IMR-90 (cell line): Measurements from ENCODE around the gene AURKA. TPM values are rescaled to one million over a fixed set of nuclear protein-coding genes. Genes with fewer than 3 reads are reported as not detected.

Source experiments
- ATAC-seq: fragments of 200-7000 bp; cut with Tn5 transposase; 2 replicates; pipeline ENCODE4 v1.9.1; 2020; ENCODE audit warnings: low read depth, mild to moderate bottlenecking, moderate library complexity
- BruUV-seq: library from RNA; stranded (reverse); fragments of 400-500 nt; replicated peaks from 2 replicates; lab custom pipeline; 2021; lab: Mats Ljungman, UMichigan
- CTCF ChIA-PET: fragments of 300-600 bp; formaldehyde crosslinking; extraction: SDS; loops from one replicate; lab custom pipeline; 2021; ENCODE audit warnings: antibody characterized with exemption; lab: Yijun Ruan, JAX
- POLR2A ChIA-PET: fragments of 300-600 bp; sonication (Branson Sonifier 250); formaldehyde crosslinking; loops from one replicate; lab custom pipeline; 2022; ENCODE audit warnings: antibody characterized with exemption; ENCODE audit not compliant: unreplicated experiment; lab: Charles Lee
- DNase-seq: peaks from one replicate; pipeline ENCODE4 v3.0.0; 2013
- H2AFZ ChIP-seq: replicated peaks from 2 replicates; pipeline ENCODE3; 2013; ENCODE audit warnings: low read length, mild to moderate bottlenecking; ENCODE audit not compliant: poor library complexity
- H2AK5ac ChIP-seq: 2 replicates; pipeline ENCODE4 v1.6.1; 2013; ENCODE audit warnings: low read depth, low read length, inconsistent platforms
- H2AK9ac ChIP-seq: replicated peaks from 2 replicates; pipeline ENCODE3; 2013; ENCODE audit warnings: mild to moderate bottlenecking, low read depth, low read length, moderate library complexity; ENCODE audit not compliant: poor library complexity
- H2BK120ac ChIP-seq: 2 replicates; pipeline ENCODE4 v1.6.1; 2013; ENCODE audit warnings: low read depth, low read length, inconsistent platforms
- H2BK15ac ChIP-seq: 3 replicates; pipeline ENCODE4 v1.6.1; 2013; ENCODE audit warnings: low read depth, low read length, inconsistent platforms
- H2BK20ac ChIP-seq: 2 replicates; pipeline ENCODE4 v1.6.1; 2013; ENCODE audit warnings: low read depth, mild to moderate bottlenecking, inconsistent platforms, low read length, moderate library complexity
- H2BK5ac ChIP-seq: 2 replicates; pipeline ENCODE4 v1.6.1; 2013; ENCODE audit warnings: mild to moderate bottlenecking, low read depth, low read length, inconsistent platforms; ENCODE audit not compliant: poor library complexity, severe bottlenecking
- H3K14ac ChIP-seq: replicated peaks from 2 replicates; pipeline ENCODE4 v1.6.1; 2013; ENCODE audit warnings: low read depth, low read length, inconsistent platforms
- H3K18ac ChIP-seq: 2 replicates; pipeline ENCODE4 v1.6.1; 2013; ENCODE audit warnings: low read depth, low read length, control low read depth
- H3K23ac ChIP-seq: 2 replicates; pipeline ENCODE4 v1.6.1; 2013; ENCODE audit warnings: low read depth, low read length, inconsistent platforms
- H3K27ac ChIP-seq: 2 replicates; pipeline ENCODE4 v1.5.1; 2013; ENCODE audit warnings: mild to moderate bottlenecking, control low read depth, low read length; ENCODE audit not compliant: insufficient read depth
- H3K27me3 ChIP-seq: 2 replicates; pipeline ENCODE4 v1.6.1; 2013; ENCODE audit warnings: low read length; ENCODE audit not compliant: control insufficient read depth, insufficient read depth
- H3K36me3 ChIP-seq: 2 replicates; pipeline ENCODE4 v1.6.1; 2013; ENCODE audit warnings: low read length, mixed read lengths; ENCODE audit not compliant: control insufficient read depth, insufficient read depth
- H3K4ac ChIP-seq: 2 replicates; pipeline ENCODE4 v1.6.1; 2013; ENCODE audit warnings: low read depth, low read length, inconsistent platforms
- H3K4me1 ChIP-seq: 2 replicates; pipeline ENCODE4 v1.6.1; 2013; ENCODE audit warnings: low read length, mixed read lengths; ENCODE audit not compliant: control insufficient read depth, insufficient read depth
- H3K4me2 ChIP-seq: 2 replicates; pipeline ENCODE4 v1.6.1; 2013; ENCODE audit warnings: low read depth, mild to moderate bottlenecking, control low read depth, low read length, moderate library complexity
- H3K4me3 ChIP-seq: 2 replicates; pipeline ENCODE4 v1.5.1; 2013; ENCODE audit warnings: low read depth, mild to moderate bottlenecking, control low read depth, low read length, moderate library complexity; ENCODE audit not compliant: insufficient read depth
- H3K56ac ChIP-seq: 2 replicates; pipeline ENCODE4 v1.6.1; 2013; ENCODE audit warnings: low read length, inconsistent platforms; ENCODE audit not compliant: insufficient read depth; ENCODE audit errors: extremely low read depth
- H3K79me1 ChIP-seq, 2 experiments: 2 replicates each; pipeline ENCODE4 v1.6.1; 2013; ENCODE audit warnings: low read length in 2 of 2, inconsistent platforms in 1 of 2, low read depth in 1 of 2
- H3K9ac ChIP-seq: 2 replicates; pipeline ENCODE4 v1.6.1; 2013; ENCODE audit warnings: low read depth, low read length, control low read depth
- H3K9me1 ChIP-seq: 2 replicates; pipeline ENCODE4 v1.6.1; 2013; ENCODE audit warnings: low read length, inconsistent platforms; ENCODE audit not compliant: insufficient read depth
- H3K9me3 ChIP-seq: 2 replicates; pipeline ENCODE4 v1.6.1; 2013; ENCODE audit warnings: low read length; ENCODE audit not compliant: control insufficient read depth, insufficient read depth
- H4K20me1 ChIP-seq: 2 replicates; pipeline ENCODE4 v1.6.1; 2013; ENCODE audit warnings: low read length, inconsistent platforms; ENCODE audit not compliant: insufficient read depth
- H4K5ac ChIP-seq: 2 replicates; pipeline ENCODE4 v1.6.1; 2013; ENCODE audit warnings: mild to moderate bottlenecking, low read depth, low read length, control low read depth
- H4K8ac ChIP-seq, 2 experiments: 2 replicates each; pipeline ENCODE4 v1.6.1; 2013; ENCODE audit warnings: low read depth in 2 of 2, low read length in 2 of 2, control low read depth in 1 of 2, inconsistent platforms in 1 of 2
- H4K91ac ChIP-seq: 2 replicates; pipeline ENCODE4 v1.6.1; 2013; ENCODE audit warnings: low read depth, low read length, inconsistent platforms; ENCODE audit not compliant: insufficient read depth
- BHLHE40 ChIP-seq: fragments of 150-350 bp; IDR thresholded peaks from 2 replicates; pipeline ENCODE4 v1.6.1; 2016; ENCODE audit warnings: mild to moderate bottlenecking, low read depth, low read length
- CHD1 ChIP-seq: IDR thresholded peaks from 2 replicates; pipeline ENCODE4 v1.6.1; 2012; ENCODE audit warnings: low read depth, low read length, improper control_type of control experiment
- MAZ ChIP-seq: IDR thresholded peaks from 2 replicates; pipeline ENCODE4 v1.6.1; 2012; ENCODE audit warnings: low read depth, mild to moderate bottlenecking, low read length, improper control_type of control experiment, moderate library complexity, borderline replicate concordance
- NFE2L2 ChIP-seq: fragments of 150-350 bp; IDR thresholded peaks from 2 replicates; pipeline ENCODE4 v1.6.1; 2016; ENCODE audit warnings: low read depth, mild to moderate bottlenecking, low read length
- POLR2A ChIP-seq: IDR thresholded peaks from 2 replicates; pipeline ENCODE4 v1.6.1; 2012; ENCODE audit warnings: mild to moderate bottlenecking, low read depth, low read length
- RAD21 ChIP-seq: IDR thresholded peaks from 2 replicates; pipeline ENCODE4 v1.6.1; 2012; ENCODE audit warnings: low read length, improper control_type of control experiment
- RCOR1 ChIP-seq: IDR thresholded peaks from 2 replicates; pipeline ENCODE4 v1.6.1; 2012; ENCODE audit warnings: mild to moderate bottlenecking, low read length, improper control_type of control experiment; ENCODE audit not compliant: insufficient replicate concordance
- RFX5 ChIP-seq: IDR thresholded peaks from 2 replicates; pipeline ENCODE4 v1.8.0; 2012; ENCODE audit warnings: low read depth, mild to moderate bottlenecking, low read length, moderate library complexity
- SMC3 ChIP-seq: fragments of 150-350 bp; IDR thresholded peaks from 2 replicates; pipeline ENCODE4 v1.6.1; 2016; ENCODE audit warnings: low read depth, mild to moderate bottlenecking, antibody characterized with exemption, low read length, moderate library complexity
- USF2 ChIP-seq: fragments of 150-350 bp; IDR thresholded peaks from 2 replicates; pipeline ENCODE4 v1.6.1; 2017; ENCODE audit warnings: mild to moderate bottlenecking, antibody characterized with exemption, low read length, low read depth
- WGBS, 2 experiments: methylation state at CpG; one replicate each; pipeline versions ENCODE4 v1.1.5 to v1.1.7; 2013; ENCODE audit warnings: missing lambda C conversion rate in 2 of 2; ENCODE audit not compliant: insufficient read length in 1 of 2; ENCODE audit errors: extremely low coverage in 2 of 2; 5-methylcytosine and 5-hydroxymethylcytosine counted together
- dilution Hi-C: fragments of 300-500 bp; cut with HindIII; formaldehyde crosslinking; loops from one replicate; pipeline ENCODE4 v1.14.3; 2018; ENCODE audit warnings: low sequenced_read_pairs; ENCODE audit not compliant: unreplicated experiment
- in situ Hi-C: fragments of 300-500 bp; cut with MboI; formaldehyde crosslinking; loops from 3 replicates; pipeline ENCODE4 v1.14.3; 2019; ENCODE audit warnings: low sequenced_read_pairs, inconsistent platforms, mixed read lengths
- intact Hi-C: fragments of 100-400 bp; cut with micrococcal nuclease; formaldehyde crosslinking; loops from 2 replicates; pipeline ENCODE4 v1.10.0; 2022
- polyA plus RNA-seq, 3 experiments: library from polyadenylated mRNA; depleted of rRNA; stranded (reverse); fragments of >200 nt; gene quantifications; 2 replicates each; pipeline ENCODE4 v1.2.3, GENCODE V29; 2012; ENCODE audit warnings: low replicate concordance in 1 of 3
- total RNA-seq: library from RNA; depleted of rRNA; stranded (reverse); fragments of >200 nt; gene quantifications from 2 replicates; pipeline ENCODE4 v1.2.3, GENCODE V29; 2012

Gene AURKA
- total and polyA plus RNA-seq, 2 of the 4 experiments (the other 2 are of a cell fraction): 68.0 to 83.3 TPM

GRCh38 chr20:56368351-56369134 is 23.5 kb downstream of the AURKA start:
- Histone ChIP-seq H2AK9ac (no peak overlapping the region), H2BK5ac (no peak overlapping the region), H3K4me2 (no peak overlapping the region), H3K4me3 (no peak overlapping the region), H3K4me1 (no peaks in the 10 kb centered on the region), H3K56ac (no peak overlapping the region), H3K18ac (no peak overlapping the region), H3K14ac (no peak overlapping the region), H3K9me1 (peaks cover 4% of the 10 kb centered on the region; the same call in 1 of the 2 replicates), H3K9ac (no peak overlapping the region), H2BK15ac (no peak overlapping the region), H4K20me1 (no peaks in the 10 kb centered on the region), H3K23ac (no peak overlapping the region), H3K79me1 (peaks cover 25 to 27% of the 10 kb centered on the region in 2 experiments), H2AFZ (no peak overlapping the region), H3K36me3 (peaks cover 27% of the 10 kb centered on the region), H3K27ac (no peak overlapping the region), H2BK20ac (no peak overlapping the region), H3K4ac (no peak overlapping the region), H3K27me3 (no peaks in the 10 kb centered on the region), H2BK120ac (no peak overlapping the region), H4K5ac (no peak overlapping the region), H4K8ac (no peak overlapping the region), H3K9me3 (no peaks in the 10 kb centered on the region), H2AK5ac (no peak overlapping the region), H4K91ac (no peak overlapping the region)
- BruUV-seq: no TSS peak
- intact Hi-C loops: no loop called here
- no CpG with 5 or more reads among the region's 6 CpGs for WGBS, 2 experiments
- TF ChIP-seq CHD1 (no peak), RAD21 (no peak), RCOR1 (no peak), NFE2L2 (no peak), POLR2A (no peak), SMC3 (no peak), USF2 (no peak), RFX5 (no peak), BHLHE40 (no peak), MAZ (no peak)
- ATAC-seq: no peak; the same call in 1 of the 2 replicates
- in situ Hi-C loops: loop anchor here (25.0 kb wide), 1 partner anchor 419 kb away; no protein-coding TSS in a partner anchor
- no peak for DNase-seq
- dilution Hi-C loops: no loop called here
- ChIA-PET CTCF (interaction anchor here (1.2 kb wide), 1 partner anchor 13 kb away, joined by 3 read pairs; no protein-coding TSS in a partner anchor), POLR2A (no interaction called here)
